Breast epithelium (tissue), 4 donors: ENCODE data around the gene OSBPL5. TPM values are rescaled to one million over a fixed set of nuclear protein-coding genes. Genes with fewer than 3 reads are reported as not detected.

ENCODE experiments used
- DNase-seq, 2 donors: peaks; one replicate each; pipeline ENCODE4 v3.0.0-alpha.2; 2019; ENCODE audit warnings: low spot score in 2 of 2
- H3K27ac ChIP-seq, 2 donors: fragments of 200-600 bp; sonication (generic) in 1 of 2; one replicate each; pipeline ENCODE4 v1.5.1; 2016 to 2019; ENCODE audit warnings: mild to moderate bottlenecking in 1 of 2
- H3K27me3 ChIP-seq, 2 donors: fragments of 200-600 bp; sonication (generic) in 1 of 2; one replicate each; pipeline versions ENCODE4 v1.5.1 to v1.6.0; 2017 to 2019; ENCODE audit warnings: control low read depth in 1 of 2, mild to moderate bottlenecking in 1 of 2
- H3K36me3 ChIP-seq: fragments of 200-600 bp; one replicate; pipeline ENCODE4 v1.5.1; 2019
- H3K4me1 ChIP-seq, 2 donors: fragments of 200-600 bp; sonication (generic); one replicate each; pipeline ENCODE4 v1.5.1; 2016 to 2019; ENCODE audit warnings: control low read depth in 1 of 2
- H3K4me3 ChIP-seq, 3 donors: fragments of 200-600 bp; sonication (generic); 1 replicate in 2 of 3; 2 replicates in 1 of 3; pipeline ENCODE4 v1.5.1; 2016 to 2019; ENCODE audit warnings: mild to moderate bottlenecking in 3 of 3, moderate library complexity in 2 of 3
- H3K9me3 ChIP-seq, 2 donors: fragments of 200-600 bp; sonication (generic) in 1 of 2; one replicate each; pipeline ENCODE4 v1.5.1; 2016 to 2019; ENCODE audit warnings: control low read depth in 1 of 2
- CTCF ChIP-seq, 3 donors: fragments of 450-650 bp; IDR thresholded peaks; one replicate each; pipeline ENCODE4 v1.5.1; 2016 to 2017; ENCODE audit warnings: antibody characterized with exemption in 3 of 3, mild to moderate bottlenecking in 3 of 3, moderate library complexity in 3 of 3
- POLR2A ChIP-seq: fragments of 450-650 bp; IDR thresholded peaks from one replicate; pipeline ENCODE4 v1.6.1; 2016; ENCODE audit warnings: antibody characterized with exemption, mild to moderate bottlenecking, moderate library complexity
- POLR2AphosphoS5 ChIP-seq, 3 donors: sonication (generic); formaldehyde crosslinking; IDR thresholded peaks; one replicate each; pipeline ENCODE4 v1.6.1; 2017; ENCODE audit warnings: antibody characterized with exemption in 3 of 3
- intact Hi-C: fragments of 100-400 bp; cut with DNase I; formaldehyde crosslinking; loops from one replicate; pipeline ENCODE4 v1.15.1; 2023; ENCODE audit warnings: low total_unique reads
- total RNA-seq, 3 donors: library from RNA; depleted of rRNA; stranded (reverse); fragments of >200 nt; gene quantifications; one replicate each; pipeline ENCODE4 v1.1.0, GENCODE V29; 2016

Gene OSBPL5
- total RNA-seq, 3 donors from 2014 or later: 25.3 to 64.2 (median 27.8) TPM

GRCh38 chr11:3197878-3198528, 32.9 kb upstream of the OSBPL5 start:
- Histone ChIP-seq H3K4me1 (no peaks in the 10 kb centered on the region), H3K9me3 (no peaks in the 10 kb centered on the region), H3K36me3 (no peaks in the 10 kb centered on the region), H3K27me3 (peaks cover 0 to 28% of the 10 kb centered on the region in 2 donors), H3K27ac (no peak overlapping the region), H3K4me3 (no peak overlapping the region)
- no peak for TF ChIP-seq CTCF (IDR thresholded peaks at IDR 0.05)
- no peak for TF ChIP-seq POLR2A
- TF ChIP-seq POLR2AphosphoS5 (IDR thresholded peaks at IDR 0.05): no peak
- DNase-seq: no peak
- intact Hi-C loops: no loop called here

GRCh38 chr11:3197044-3197695, 32.1 kb upstream of the OSBPL5 start:
- Histone ChIP-seq H3K36me3 (no peaks in the 10 kb centered on the region), H3K27ac (no peak overlapping the region), H3K4me1 (no peaks in the 10 kb centered on the region), H3K4me3 (no peak overlapping the region), H3K9me3 (no peaks in the 10 kb centered on the region), H3K27me3 (peaks cover 0 to 20% of the 10 kb centered on the region in 2 donors)
- DNase-seq: peak in 1 of 2 donors; percentile 36
- TF ChIP-seq CTCF (IDR thresholded peaks at IDR 0.05) (no peak), POLR2AphosphoS5 (IDR thresholded peaks at IDR 0.05) (no peak), POLR2A (no peak)
- intact Hi-C loops: no loop called here

GRCh38 chr11:3196161-3197043, 31.3 kb upstream of the OSBPL5 start:
- Histone ChIP-seq H3K36me3 (no peaks in the 10 kb centered on the region), H3K4me3 (no peak overlapping the region), H3K9me3 (no peaks in the 10 kb centered on the region), H3K4me1 (no peaks in the 10 kb centered on the region), H3K27me3 (peaks cover 0 to 12% of the 10 kb centered on the region in 2 donors), H3K27ac (no peak overlapping the region)
- no peak for TF ChIP-seq CTCF (IDR thresholded peaks at IDR 0.05)
- no peak for TF ChIP-seq POLR2A
- no peak for TF ChIP-seq POLR2AphosphoS5 (IDR thresholded peaks at IDR 0.05)
- peak in 1 of 2 donors; percentile 43 for DNase-seq
- intact Hi-C loops: no loop called here

- Histone ChIP-seq H3K9me3 (no peaks in the 10 kb centered on the region), H3K27ac (no peak overlapping the region), H3K36me3 (no peaks in the 10 kb centered on the region), H3K27me3 (peaks cover 0 to 3% of the 10 kb centered on the region in 2 donors), H3K4me3 (no peak overlapping the region), H3K4me1 (no peaks in the 10 kb centered on the region)
- intact Hi-C loops: no loop called here
- TF ChIP-seq CTCF (IDR thresholded peaks at IDR 0.05) (peak in 2 of 3 donors; percentile 11 to 24), POLR2AphosphoS5 (IDR thresholded peaks at IDR 0.05) (no peak)
- DNase-seq: peak in 1 of 2 donors; percentile 36
Observed at GRCh38 chr11:3195251-3196160, 30.4 kb upstream of the OSBPL5 start.
